ACC112 (cell line): Measurements from ENCODE around the gene CUZD1.

Experiments used
- H2AFZ ChIP-seq: fragments of 200-600 bp; sonication (generic); one replicate; pipeline ENCODE4 v1.6.0; 2017; ENCODE audit warnings: antibody characterized with exemption, low read length; ENCODE audit not compliant: unreplicated experiment
- H3K27ac ChIP-seq: fragments of 200-600 bp; sonication (generic); 2 replicates; pipeline ENCODE4 v1.5.1; 2014; ENCODE audit warnings: low read depth, mild to moderate bottlenecking, antibody characterized with exemption, low read length, moderate library complexity
- H3K27me3 ChIP-seq: fragments of 200-600 bp; sonication (generic); 2 replicates; pipeline ENCODE4 v1.6.1; 2014; ENCODE audit warnings: mild to moderate bottlenecking, antibody characterized with exemption, low read length, moderate library complexity, mixed read lengths; ENCODE audit not compliant: insufficient read depth
- H3K36me3 ChIP-seq: fragments of 200-600 bp; sonication (generic); 2 replicates; pipeline ENCODE4 v1.6.1; 2016; ENCODE audit warnings: mild to moderate bottlenecking, antibody characterized with exemption, low read length, moderate library complexity, mixed read lengths; ENCODE audit not compliant: insufficient read depth
- H3K4me1 ChIP-seq: fragments of 200-600 bp; sonication (generic); one replicate; pipeline ENCODE4 v1.6.1; 2016; ENCODE audit warnings: low read length, mixed read lengths; ENCODE audit not compliant: insufficient read depth, unreplicated experiment, control insufficient read depth
- H3K4me3 ChIP-seq: fragments of 200-600 bp; sonication (generic); 2 replicates; pipeline ENCODE4 v1.5.1; 2014; ENCODE audit warnings: mild to moderate bottlenecking, low read depth, low read length
- H3K79me2 ChIP-seq: fragments of 200-600 bp; sonication (generic); one replicate; pipeline ENCODE4 v1.6.0; 2016; ENCODE audit warnings: low read length; ENCODE audit not compliant: control insufficient read depth, unreplicated experiment, insufficient read depth

The CUZD1 gene

GRCh38 chr10:122815458-122815857 is 30.2 kb downstream of the CUZD1 start:
- Histone ChIP-seq H3K27ac (no peak overlapping the region), H2AFZ (no peak overlapping the region), H3K4me3 (no peak overlapping the region), H3K36me3 (no peaks in the 10 kb centered on the region), H3K27me3 (peaks cover 79% of the 10 kb centered on the region), H3K79me2 (no peaks in the 10 kb centered on the region), H3K4me1 (no peaks in the 10 kb centered on the region)

- Histone ChIP-seq H3K27me3 (peaks cover 70% of the 10 kb centered on the region), H3K4me1 (no peaks in the 10 kb centered on the region), H3K27ac (no peak overlapping the region), H3K79me2 (no peaks in the 10 kb centered on the region), H2AFZ (no peak overlapping the region), H3K36me3 (no peaks in the 10 kb centered on the region), H3K4me3 (no peak overlapping the region)
Measured at GRCh38 chr10:122814493-122814892, 31.2 kb downstream of the CUZD1 start.

DNA sequence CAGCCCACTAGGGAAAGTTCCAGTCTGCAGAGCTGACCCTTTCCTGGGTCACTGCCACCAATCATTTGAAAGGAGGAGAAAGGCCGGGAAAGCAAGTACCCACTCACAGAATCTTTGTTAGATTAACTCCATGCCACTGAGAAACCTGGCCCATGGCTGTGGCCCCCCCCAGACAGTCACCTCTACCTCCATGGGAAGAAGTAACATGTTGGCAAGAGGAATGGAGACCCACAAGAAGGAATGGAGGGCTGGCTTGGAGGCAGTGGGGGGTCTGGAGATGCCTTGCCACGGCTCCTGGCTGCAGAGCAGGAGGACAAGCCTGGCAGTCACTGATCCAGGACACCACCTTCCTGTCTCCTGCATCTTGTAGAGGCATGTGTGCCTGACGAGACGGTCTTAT is 32.9 kb downstream of the CUZD1 start:
- no peak overlapping the region for H3K4me3 ChIP-seq
- no peak overlapping the region for H3K27ac ChIP-seq
- no peaks in the 10 kb centered on the region for H3K36me3 ChIP-seq
- no peaks in the 10 kb centered on the region for H3K79me2 ChIP-seq
- H3K4me1 ChIP-seq: no peaks in the 10 kb centered on the region
- H3K27me3 ChIP-seq: peaks cover 52% of the 10 kb centered on the region
- no peak overlapping the region for H2AFZ ChIP-seq

- Histone ChIP-seq H3K36me3 (no peaks in the 10 kb centered on the region), H3K4me3 (no peak overlapping the region), H3K27me3 (peaks cover 43% of the 10 kb centered on the region), H3K79me2 (no peaks in the 10 kb centered on the region), H3K27ac (no peak overlapping the region), H2AFZ (no peak overlapping the region), H3K4me1 (no peaks in the 10 kb centered on the region)
Measured at GRCh38 chr10:122802282-122802681, 43.4 kb downstream of the CUZD1 start.

GRCh38 chr10:122798704-122799231 is 46.9 kb downstream of the CUZD1 start:
- peaks cover 51% of the 10 kb centered on the region for H3K27me3 ChIP-seq
- H3K4me3 ChIP-seq: no peak overlapping the region
- H3K79me2 ChIP-seq: no peaks in the 10 kb centered on the region
- H2AFZ ChIP-seq: no peak overlapping the region
- no peaks in the 10 kb centered on the region for H3K4me1 ChIP-seq
- no peaks in the 10 kb centered on the region for H3K36me3 ChIP-seq
- no peak overlapping the region for H3K27ac ChIP-seq

- H3K4me3 ChIP-seq: no peak overlapping the region
- no peaks in the 10 kb centered on the region for H3K36me3 ChIP-seq
- no peaks in the 10 kb centered on the region for H3K4me1 ChIP-seq
- H2AFZ ChIP-seq: no peak overlapping the region
- H3K79me2 ChIP-seq: no peaks in the 10 kb centered on the region
- H3K27me3 ChIP-seq: peaks cover 67% of the 10 kb centered on the region
- no peak overlapping the region for H3K27ac ChIP-seq
Measured at GRCh38 chr10:122796796-122797195, 48.9 kb downstream of the CUZD1 start.

GRCh38 chr10:122795924-122796323 is 49.7 kb downstream of the CUZD1 start:
- H3K4me1 ChIP-seq: no peaks in the 10 kb centered on the region
- peaks cover 65% of the 10 kb centered on the region for H3K27me3 ChIP-seq
- no peak overlapping the region for H3K4me3 ChIP-seq
- no peaks in the 10 kb centered on the region for H3K36me3 ChIP-seq
- no peak overlapping the region for H2AFZ ChIP-seq
- no peaks in the 10 kb centered on the region for H3K79me2 ChIP-seq
- no peak overlapping the region for H3K27ac ChIP-seq

GRCh38 chr10:122786269-122786668 is 59.4 kb downstream of the CUZD1 start:
- Histone ChIP-seq H2AFZ (no peak overlapping the region), H3K79me2 (no peaks in the 10 kb centered on the region), H3K4me1 (no peaks in the 10 kb centered on the region), H3K4me3 (no peak overlapping the region), H3K36me3 (no peaks in the 10 kb centered on the region), H3K27me3 (peaks cover 14% of the 10 kb centered on the region; the same call in 1 of the 2 replicates), H3K27ac (no peak overlapping the region)

GRCh38 chr10:122782911-122783310 is 62.7 kb downstream of the CUZD1 start:
- Histone ChIP-seq H3K27me3 (peaks cover 18% of the 10 kb centered on the region; the same call in 1 of the 2 replicates), H3K27ac (no peak overlapping the region), H3K36me3 (no peaks in the 10 kb centered on the region), H3K4me1 (no peaks in the 10 kb centered on the region), H3K79me2 (no peaks in the 10 kb centered on the region), H3K4me3 (no peak overlapping the region), H2AFZ (no peak overlapping the region)
